ENCODE measurements around the gene SLCO4A1.

The SLCO4A1 gene

DNA sequence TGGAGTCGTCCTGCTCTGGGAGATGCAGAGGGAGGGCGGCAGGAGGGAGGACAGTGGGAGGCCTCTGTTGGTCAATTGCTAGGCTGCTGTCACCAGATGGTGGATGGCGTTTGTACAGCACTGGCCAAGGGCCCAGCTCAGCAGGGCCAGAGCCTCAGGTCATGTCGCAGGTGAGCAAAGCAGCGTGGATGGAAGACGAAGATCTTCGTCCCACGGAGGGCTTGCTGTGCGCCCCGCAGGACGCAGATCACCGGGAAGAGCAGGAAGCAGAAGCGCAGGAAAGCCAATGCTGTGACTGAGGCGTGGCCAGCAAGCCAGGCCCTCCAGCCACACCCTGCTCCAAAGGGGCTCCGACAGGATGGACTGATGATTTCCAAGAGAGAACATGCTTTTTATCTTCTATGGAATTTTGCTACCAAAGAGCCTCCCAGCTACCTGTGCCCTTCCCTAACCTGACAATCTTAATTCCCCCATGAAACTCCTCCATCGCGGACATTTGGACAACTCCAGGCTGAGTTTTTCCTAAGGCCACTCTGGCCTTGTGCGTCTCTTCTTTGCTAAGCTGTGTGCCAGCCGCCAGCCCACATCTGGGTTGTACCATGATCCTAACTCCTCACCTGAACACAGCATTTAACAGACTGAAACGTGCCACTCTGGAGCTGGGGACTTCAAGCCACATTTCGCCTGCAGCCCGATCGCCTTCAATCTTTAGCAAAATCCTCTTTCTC is 3.5 kb upstream of the SLCO4A1 start:
- DNase-seq = no peak

DNA sequence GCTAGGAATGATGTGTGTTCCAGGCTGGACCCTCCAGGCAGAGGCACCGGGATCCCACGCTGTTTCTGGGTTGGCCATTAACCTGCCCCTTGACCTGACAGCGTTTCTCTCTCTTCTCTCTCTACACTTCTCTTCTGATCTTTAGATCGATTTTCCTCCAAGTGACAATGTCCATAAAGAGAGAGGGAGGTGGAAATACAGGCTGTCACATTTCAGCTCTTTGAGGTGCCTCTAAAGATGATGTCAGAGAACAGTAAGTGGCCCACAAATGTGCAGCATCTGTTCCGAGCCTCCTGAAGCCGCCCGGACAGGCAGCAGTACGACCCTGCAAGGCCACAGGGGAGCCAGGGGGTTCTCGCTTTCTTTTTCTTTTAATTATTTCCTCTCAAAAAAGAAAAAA is 2.5 kb upstream of the SLCO4A1 start:
- no peak for DNase-seq

DNA sequence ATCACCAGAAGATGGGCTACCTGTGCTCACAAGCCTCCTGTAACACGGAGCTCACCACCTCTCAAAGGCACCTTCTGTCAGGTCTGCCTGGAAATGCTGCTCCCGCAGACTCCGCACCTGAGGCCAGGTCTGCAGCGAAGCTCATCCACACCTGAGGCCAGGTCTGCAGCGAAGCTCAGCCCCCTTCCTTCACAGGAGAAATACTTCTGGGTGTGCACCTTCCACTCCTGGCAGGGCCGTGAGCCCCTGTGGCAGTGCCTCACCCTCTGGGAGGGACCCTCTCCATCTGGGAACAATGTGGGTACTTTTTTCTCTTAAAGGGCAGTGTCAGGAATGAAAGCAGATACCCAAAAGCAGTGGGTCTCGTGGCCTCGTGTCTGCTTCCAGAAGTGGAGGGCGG is 1.4 kb upstream of the SLCO4A1 start:
- no peak for DNase-seq

DNA sequence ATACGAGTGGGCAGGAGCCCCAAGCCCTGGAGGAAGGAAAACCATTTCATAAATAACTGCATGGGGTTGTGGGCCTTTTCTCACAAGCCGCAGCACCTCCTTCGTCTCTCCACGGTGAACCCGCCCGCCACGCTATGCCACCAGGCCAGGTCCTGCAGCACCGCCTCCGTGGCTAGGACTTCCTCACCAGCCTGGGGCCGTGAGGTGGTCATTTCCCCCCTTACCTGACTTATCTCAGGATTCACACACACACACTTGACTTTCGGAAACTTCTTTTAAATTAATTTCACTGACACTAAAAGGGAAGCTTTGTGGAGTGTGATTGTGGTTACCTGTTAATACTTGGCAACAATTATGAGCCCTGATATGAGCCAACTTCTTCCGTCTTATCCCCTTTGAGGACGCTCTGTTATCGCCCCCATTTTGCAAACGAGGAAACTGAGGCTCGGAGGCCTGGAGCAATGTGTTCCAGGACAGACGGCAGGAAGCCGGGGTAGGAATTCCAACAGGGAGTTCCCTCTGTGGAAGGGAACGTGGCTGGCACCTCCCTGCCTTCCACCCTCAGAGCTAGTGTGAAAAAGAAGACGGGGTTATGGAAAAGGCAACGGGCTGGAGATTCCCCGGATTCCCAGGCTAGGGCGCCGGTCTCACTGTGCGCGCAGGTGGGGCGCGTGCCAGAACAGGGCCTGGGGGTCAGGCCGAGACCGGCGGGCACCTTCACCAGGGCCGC is 817 bp upstream of the SLCO4A1 start:
- no peak for DNase-seq

DNA sequence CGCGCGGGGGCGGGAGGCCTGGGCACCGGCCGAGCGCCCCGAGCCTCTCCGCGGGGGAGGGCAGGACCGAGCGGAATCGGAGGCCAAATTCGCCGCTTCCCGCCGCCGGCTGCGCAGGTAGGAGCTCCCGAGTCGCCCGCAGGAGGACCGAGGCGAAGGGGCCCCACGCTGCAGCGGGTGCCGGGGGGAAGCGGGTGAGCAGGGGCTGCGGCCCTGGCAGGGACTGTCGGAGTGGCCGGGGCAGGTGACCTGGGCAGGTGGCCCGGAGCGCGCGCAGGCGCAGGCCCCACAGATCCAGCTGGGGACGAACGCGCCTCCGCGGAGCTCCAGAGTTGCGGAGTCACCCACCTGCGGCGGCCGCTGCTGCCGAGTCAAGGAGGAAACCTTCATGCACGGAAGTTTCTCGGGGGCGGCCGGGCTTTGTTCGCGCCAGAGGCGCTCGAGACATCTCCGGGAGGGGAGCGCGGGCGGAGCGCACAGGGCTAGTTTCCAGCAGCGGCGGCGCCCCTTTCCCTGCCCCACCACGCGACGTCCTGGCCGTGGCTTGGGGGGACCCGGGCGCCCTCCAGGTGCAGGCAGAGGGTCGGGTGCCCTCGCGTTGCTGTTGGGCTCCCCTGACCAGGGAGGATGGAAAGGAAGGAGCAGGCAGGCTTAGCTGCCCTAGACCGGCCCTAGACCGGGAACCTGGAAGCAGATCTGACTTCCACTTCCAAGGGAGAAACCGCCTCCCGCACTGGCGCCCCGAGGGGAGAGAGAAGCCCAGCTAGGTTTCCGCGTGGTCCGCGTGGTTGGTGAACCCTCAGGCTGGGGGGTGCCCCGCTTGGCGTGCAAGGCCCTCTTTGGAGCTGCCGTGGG is 590 bp downstream of the SLCO4A1 start:
- no peak for DNase-seq

DNA sequence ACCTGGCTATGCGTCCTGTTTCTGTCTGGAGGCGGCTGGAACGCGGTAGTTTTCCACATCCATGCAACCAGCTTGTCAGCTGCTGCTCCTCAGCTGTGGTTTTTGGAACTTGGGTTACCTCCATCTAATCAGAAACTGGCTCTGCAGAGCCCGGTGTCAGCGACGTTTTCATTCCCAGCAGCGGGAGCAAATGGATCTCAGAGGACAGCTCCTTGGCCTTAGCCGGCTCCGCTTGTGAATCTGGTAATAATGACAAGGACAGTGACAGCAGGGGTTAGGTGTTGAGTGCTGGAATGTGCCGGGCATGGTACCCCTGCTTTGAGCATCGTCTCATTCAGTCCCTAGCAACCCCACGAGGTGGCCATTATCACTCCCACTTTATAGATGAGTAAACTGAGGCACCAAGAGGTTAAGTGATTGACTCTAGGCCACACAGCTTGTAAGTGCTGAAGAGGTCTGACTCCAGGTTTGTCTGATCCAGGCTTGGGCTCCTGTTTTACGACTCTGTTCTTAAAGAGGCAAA is 1.3 kb downstream of the SLCO4A1 start:
- no peak for DNase-seq

DNA sequence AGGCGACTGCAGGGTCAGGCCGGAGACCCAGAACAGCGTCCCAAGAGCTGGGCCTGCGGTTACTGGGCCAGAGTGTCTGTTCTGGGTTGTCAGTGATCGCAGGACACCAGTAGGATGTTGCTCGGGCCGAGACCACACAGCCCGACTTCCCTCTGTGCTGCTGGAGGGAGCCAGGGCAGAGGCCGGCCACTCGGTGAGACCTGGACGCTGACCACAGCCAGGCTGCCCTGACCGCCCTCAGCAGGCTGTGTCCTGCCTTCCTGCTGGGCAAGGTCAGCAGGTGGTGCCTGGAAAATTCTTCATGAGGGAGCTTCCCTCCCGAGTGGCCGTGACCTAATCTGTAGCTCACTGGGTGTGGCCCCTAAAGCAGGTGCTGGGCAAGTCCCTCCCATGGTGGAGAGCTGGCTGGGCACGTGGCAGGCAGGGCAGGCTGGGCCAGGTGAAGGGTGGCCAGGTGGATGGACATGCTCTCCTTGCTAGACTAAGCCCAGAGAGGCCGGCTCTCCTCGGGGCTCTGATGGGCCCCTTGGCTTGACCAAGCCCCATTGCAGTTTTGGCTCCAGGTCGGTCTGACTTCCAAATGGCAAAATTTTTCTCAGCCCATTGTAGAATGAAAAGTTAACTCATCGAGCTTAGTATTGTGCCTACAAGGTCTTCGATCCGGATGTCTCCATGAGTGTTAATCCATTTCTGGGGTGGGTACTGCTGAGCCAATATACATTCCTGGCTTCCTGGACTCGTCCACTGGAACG is 1.9 kb downstream of the SLCO4A1 start:
- no peak for DNase-seq

DNA sequence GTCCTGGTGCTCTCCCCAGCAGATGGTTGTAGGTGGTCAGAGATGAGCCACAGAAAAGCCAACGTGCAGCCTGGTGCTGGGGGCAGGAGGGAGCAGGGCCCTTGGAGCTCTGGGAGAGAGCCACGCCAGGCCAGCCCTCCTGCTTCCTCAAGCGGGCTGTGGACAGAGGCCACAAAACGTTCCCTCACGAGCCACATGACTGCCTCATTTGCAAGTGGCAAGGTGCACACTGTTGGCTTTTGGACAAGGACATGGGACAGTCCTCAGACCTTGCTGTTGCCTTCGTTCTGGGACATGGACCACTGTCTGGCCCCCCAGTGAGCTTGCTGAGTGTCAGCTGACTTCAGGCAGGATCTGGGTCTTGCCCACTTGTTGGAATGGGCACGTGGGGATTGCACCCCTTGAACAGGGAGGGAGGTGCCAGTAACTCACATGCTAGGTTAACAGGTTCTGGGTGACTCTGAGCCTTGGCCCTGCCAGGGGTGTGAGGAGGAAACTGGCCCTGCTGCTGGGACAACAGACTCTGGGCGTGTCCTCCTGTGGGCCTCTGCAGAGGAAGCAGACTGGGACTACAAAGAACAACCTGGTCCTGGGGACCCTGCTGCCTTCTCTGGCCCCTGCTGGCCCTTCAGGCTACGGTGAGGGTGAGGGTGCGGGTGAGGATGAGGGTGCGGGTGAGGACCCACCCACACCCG is 2.6 kb downstream of the SLCO4A1 start:
- DNase-seq = no peak

DNA sequence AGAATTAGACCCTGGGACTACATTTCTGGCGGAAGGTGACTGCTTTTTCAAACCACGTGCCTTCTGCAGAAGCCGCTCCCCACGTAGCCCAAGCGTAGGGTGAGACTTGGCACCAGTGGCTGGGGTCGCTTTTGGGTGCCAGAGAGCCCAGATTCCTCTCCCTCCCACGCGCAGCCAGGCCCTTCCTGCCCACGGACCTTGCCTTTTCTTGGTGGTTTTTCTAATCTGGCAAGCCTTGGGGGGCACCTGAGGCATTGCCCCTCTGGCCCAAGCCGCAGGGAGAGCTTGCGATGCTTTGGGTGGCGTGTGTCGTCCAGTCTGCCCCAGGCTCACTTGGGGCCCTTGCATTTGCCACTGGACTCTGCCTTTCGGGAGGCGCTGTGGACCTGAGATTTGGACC is 3.3 kb downstream of the SLCO4A1 start:
- no peak for DNase-seq

DNA sequence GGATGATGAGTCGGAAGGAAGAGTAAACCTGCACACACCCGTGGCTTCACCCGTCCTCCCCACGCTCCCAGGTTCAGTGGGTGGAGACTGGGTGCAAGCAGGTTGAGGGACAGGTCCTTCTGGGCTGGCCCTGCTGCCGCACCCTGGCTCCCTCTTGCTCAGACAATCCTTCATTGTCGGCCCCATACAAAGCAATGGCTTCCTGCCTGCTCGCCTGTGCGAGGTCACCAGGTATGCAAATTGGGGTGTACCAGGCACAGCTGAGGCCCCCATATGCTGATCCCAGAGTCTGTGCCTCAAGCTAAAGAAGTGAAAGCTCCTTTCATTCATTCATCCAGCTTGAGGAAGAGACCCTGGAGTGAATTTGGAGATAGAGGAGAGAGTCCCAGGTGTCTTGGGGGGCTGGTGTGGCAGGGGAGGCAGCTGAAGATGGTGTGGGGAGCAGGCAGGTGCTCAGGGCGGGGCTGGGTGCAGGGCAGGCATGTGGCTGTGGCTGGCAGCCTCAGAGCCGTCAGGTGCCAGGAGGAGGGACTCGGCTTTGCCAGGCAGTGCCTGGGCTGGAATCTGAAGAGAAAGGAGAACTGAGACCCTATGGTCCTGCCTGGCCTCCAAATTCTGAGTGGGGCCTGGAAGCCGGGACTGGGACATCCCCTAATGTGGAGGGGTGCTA is 4.7 kb downstream of the SLCO4A1 start:
- DNase-seq = no peak

DNA sequence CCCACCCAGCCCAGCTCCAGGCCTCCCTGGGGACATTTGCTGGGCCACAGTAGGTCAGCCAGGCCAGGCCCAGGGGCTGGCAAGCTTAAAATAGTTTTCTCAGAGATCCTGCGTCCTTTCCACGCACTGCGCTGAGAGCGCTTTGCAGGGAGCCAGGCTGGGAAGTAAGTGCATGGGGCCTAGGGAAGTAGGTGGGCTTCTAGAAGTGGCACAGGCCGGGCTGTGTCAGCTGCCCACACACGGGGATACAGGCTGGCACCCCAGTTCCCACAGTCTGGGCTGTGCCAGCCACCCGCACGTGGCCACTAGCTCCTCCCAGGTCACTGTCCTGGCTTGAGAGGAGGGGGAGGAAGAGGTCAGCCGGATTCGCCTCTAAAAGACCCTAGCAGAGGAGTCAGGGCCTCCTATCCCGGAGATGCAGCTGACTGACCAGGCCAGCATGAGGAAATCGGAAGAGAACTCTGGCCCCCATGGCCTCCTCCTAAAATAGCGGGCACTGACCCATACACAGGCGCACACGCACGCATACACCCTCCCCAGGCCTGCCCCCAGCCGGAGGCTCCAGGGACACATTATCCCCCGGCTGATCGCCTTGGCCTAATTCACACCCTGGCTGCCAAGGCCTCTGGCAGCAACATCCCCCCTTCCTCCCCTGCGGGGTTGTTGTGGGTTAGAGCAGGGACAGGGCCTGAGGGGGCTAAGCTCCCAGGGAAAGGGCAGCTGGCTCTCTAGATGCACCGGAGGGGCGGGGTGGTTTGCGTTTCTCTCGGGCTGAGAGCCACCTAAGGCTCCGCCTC is 5.4 kb downstream of the SLCO4A1 start:
- no peak for DNase-seq

DNA sequence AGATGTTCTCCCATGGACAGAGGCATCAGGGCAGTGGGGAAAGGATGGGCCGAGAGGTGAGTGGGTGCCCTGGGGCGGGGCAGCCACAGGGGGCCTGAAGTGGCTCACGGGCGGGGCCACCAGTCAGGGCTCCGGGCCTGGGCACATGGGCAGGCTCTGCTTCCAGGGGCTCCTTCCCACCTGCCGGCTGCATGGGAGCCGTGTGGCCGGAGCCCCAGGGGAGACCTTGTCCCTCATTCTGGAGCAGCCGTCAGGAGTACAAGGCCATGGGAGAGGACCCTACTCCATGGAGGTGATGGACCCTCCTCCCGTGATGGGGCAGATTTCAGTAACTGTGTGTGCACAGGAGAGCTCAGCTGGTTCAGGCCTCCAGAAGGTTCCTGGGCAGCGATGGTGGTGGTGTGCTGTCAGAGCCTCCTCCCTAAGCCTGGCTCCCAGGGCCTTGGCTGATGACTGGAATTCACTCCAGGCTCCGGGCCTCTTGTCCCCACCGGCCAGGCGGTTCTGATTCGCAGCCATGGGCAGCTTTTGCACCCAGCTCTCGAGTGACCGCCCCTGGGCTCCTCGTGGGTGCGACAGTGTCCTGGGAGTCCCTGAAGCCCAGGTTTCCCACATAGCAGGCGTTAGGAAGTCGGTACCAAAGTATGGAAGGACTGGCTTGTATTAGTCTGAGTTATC is 6.2 kb downstream of the SLCO4A1 start:
- no peak for DNase-seq

DNA sequence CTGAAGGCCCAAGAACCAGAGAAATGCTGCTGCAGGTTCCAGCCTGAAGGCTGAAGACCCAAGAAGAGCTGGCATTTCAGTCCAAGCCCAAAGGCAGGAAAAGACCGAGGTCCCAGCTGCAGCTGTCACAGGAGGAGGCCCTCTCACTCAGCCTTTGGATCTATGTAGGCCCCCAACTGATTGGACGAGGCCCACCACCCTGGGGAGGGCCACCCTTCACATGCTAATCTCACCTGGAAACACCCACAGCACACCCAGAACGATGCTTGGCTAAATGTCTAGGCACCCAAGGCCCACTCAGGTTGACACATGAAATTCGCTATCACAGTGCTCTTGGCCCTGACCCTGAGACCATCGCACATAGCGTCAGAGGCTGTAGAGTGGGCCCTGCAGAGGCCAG is 6.8 kb downstream of the SLCO4A1 start:
- DNase-seq = no peak

DNA sequence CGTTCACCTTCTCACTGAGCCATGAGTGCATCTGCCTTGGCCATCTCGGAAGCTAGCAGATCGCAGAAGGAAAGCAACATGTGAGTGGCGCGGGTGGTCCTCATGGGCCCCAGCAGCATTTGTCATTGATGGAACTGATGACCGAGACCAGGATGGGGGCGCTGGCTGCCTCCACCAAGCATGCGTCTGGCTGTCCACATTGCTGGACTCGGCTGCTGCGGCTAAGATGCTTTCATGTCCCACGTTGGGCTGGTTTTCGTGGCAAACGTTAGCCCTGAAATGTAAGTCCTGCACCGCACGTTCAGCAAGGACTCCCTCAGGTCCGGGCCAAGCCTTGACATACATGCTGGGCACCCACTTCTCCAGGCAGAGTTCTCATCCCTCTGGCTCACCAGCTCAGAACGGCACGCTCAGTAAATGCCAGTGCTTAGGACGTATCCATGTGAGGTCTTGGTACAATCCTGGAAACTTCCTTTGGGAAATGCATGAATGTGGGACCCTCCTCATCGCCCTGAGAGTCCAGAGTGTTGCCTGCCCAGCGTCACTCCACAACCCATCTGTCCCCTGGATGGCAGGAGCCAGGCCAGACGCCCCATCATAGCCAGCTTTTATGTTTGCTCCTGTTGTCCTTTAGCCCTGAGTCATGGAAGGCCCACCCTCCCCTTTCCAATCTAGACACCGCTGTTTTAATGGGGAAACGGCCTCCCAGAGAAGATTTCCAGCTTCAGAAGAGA is 8.4 kb downstream of the SLCO4A1 start:
- no peak for DNase-seq

DNA sequence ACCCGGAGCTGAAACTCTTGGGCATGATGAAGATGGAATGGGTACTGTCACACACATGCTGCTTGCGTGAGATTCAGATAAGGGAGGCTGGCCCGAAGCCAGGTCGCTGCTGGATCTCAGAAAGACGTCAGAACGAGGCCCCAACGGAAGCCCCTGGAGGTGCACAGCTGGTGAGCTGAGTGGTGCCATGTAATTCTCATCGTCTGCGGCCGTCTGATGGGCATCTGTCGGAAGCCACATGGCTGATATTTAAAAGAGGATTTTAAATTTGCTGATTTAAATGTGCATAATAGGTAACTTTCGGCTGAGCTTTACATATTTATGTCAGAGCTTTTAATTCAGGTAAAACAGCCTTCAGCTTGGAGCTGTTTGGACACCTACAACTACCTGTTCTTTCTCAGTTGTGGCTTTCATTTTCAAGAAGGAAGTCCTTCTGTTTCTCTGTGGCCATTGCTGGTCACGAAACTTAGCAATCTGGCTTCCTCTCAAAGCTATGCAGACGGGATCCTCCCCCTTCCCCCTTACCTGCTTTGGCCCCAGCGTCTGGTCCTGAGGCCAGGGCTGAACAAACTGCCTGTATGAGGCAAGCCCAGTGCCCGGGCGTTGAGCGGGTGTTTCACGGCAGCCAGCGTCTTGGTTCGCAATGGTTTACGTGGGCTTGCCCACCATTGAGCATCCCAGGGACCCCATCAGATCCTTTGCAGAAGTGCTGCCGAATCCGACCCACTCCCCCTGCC is 9.2 kb downstream of the SLCO4A1 start:
- DNase-seq = peak; percentile 58

DNA sequence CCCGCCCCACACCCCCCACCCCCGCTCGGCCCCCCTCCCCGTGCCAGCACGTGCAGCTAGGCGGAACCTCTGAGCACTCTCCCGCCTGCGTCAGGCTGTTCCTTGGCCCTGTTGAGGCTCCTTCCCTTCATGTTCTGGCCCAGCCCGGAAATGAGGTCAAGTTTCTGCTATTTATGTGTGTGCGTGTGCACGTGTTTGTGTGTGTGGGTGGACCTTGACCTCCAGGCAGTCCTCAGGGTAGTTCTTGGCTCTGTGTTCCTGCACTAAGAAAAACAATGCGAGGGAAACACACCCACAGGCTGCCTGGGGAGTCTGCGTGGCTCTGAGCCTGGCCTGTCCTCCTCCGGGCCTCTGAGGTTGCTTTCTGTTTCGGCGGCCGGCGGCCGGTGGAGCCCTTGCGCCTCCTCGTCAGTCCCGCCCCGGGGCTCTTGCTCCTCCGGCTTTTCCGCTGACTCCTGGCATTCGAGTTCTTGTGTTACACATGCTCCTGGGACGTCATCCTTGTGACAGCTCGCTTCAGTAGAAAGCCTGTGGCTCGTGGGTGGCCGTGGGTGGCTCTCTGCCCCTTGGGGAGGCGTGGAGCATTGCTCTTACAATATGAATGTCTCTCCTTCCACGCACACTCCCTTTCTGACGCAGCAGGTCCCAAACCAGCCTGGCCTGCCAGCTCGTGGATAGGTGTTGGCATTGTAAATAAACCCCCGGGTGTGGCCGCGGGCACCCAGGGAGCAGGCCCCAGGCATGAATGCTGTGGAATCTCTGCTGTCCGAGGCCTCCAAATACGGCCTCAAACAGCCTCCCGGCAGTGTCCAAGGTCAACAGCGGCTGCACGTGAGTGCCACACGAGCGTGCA is 10.0 kb downstream of the SLCO4A1 start:
- peak; percentile 64 for DNase-seq

DNA sequence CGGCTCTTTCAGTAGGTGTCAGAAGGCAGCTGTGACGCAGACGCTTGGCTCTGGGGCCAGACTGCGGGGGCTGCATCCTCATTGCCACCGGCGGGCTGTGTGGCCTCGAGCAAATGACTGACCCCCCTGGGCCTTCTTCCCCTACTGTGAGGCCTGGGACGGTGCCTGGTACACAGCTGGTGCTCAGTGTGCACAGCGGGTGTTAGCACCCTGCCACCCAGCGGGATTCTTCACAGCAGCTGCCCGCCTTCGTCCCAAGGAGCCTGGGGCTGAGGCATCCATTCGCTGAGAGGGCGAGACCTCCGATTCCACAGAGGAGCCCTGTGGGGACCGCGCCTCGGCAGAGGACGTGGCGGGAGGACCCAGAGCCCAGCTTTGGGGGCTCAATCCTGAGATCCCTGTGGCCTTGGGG is 10.6 kb downstream of the SLCO4A1 start:
- no peak for DNase-seq

DNA sequence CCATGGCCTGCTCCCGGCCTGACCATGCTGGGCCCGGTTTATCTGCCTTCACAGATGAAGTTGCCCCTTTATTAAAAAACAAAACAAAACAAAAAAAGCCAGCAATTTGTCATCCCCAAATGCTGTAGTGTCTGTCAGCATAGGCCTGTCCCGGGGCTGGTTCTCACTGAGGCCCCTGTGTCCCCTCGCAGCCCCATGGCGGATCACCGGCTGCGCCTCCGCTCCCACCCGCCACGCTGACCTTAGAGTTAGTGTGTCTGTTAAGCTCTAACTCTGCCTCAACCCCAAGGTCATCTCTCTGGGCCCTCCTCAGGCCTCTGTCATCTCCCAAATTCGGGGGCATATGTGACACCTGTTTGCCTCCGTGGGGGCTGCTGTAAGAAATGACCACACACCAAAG is 11.1 kb downstream of the SLCO4A1 start:
- DNase-seq = no peak
